Adrenal gland (tissue), 19 donors: Measurements from ENCODE around the gene NEIL1. TPM values are rescaled to one million over a fixed set of nuclear protein-coding genes. Genes with fewer than 3 reads are reported as not detected.
A peak's percentile ranks its signal among the peaks of the same experiment; 100 is the strongest.
"Not testable (repeated sequence)": the region's sequence is repeated elsewhere in the genome, so short reads cannot be mapped to it uniquely, and the experiment has no call there.

Source experiments
- DNase-seq, 7 donors: peaks; one replicate each; pipeline ENCODE4 v3.0.0-alpha.2; 2019 to 2020
- H3K27ac ChIP-seq, 5 donors: fragments of 200-600 bp; sonication (generic) in 4 of 5; 1 replicate in 3 of 5; 2 replicates in 2 of 5; pipeline versions ENCODE4 v1.5.1 to v1.8.0; 2016 to 2020; ENCODE audit warnings: mild to moderate bottlenecking in 1 of 5
- H3K27me3 ChIP-seq: fragments of 200-600 bp; 2 replicates; pipeline ENCODE4 v1.8.0; 2021
- H3K36me3 ChIP-seq, 2 donors: fragments of 200-600 bp; replicated peaks in 1 of 2; 1 replicate in 1 of 2; 2 replicates in 1 of 2; pipeline versions ENCODE4 v1.5.1 to v1.8.0; 2018 to 2022
- H3K4me1 ChIP-seq, 2 donors: fragments of 200-600 bp; replicated peaks in 1 of 2; 1 replicate in 1 of 2; 2 replicates in 1 of 2; pipeline versions ENCODE4 v1.5.1 to v1.8.0; 2018 to 2021
- H3K4me3 ChIP-seq, 4 donors: fragments of 200-600 bp; sonication (generic) in 3 of 4; one replicate each; pipeline ENCODE4 v1.5.1; 2016 to 2018
- H3K9me3 ChIP-seq, 3 donors: fragments of 200-600 bp; sonication (generic) in 1 of 3; replicated peaks in 1 of 3; 1 replicate in 2 of 3; 2 replicates in 1 of 3; pipeline versions ENCODE4 v1.5.1 to v1.8.0; 2016 to 2021
- POLR2A ChIP-seq, 2 donors: fragments of 450-650 bp; IDR thresholded peaks; one replicate each; pipeline ENCODE4 v1.6.1; 2017; ENCODE audit warnings: antibody characterized with exemption in 2 of 2, mild to moderate bottlenecking in 2 of 2, moderate library complexity in 1 of 2
- WGBS, 4 donors: extraction: QIAGEN DNeasy Blood & Tissue Kit in 2 of 4; methylation state at CpG; one replicate each; pipeline versions ENCODE4 v1.1.5 to v1.1.7; 2013 to 2017; 5-methylcytosine and 5-hydroxymethylcytosine counted together
- intact Hi-C, 2 donors: fragments of 100-400 bp; cut with DNase I; formaldehyde crosslinking; loops; one replicate each; pipeline versions ENCODE4 v1.14.1 to v1.15.0; 2022 to 2023
- long read RNA-seq, 10 donors: library from polyadenylated mRNA in 3 of 10; unstranded in 2 of 10; stranded (forward) in 1 of 10; transcript quantifications; one replicate each; pipeline ENCODE4 v2.0.0 and lab custom pipeline, GENCODE V29; 2021 to 2026
- polyA plus RNA-seq, 3 donors: library from polyadenylated mRNA; stranded (reverse); fragments of 200-250 nt in 2 of 3; fragments of 350-450 nt in 1 of 3; fragmentation: Illumina TruSeq in 1 of 3; extraction: RNeasy Lipid Tissue Mini Kit (QIAGEN cat#74804) in 1 of 3; gene quantifications; one replicate each; pipeline ENCODE4 v1.2.3, GENCODE V29; 2013 to 2014
- total RNA-seq, 9 donors: library from RNA; depleted of rRNA in 4 of 9; stranded (reverse); fragments of >200 nt in 4 of 9; fragments of 120-200 nt in 1 of 9; fragmentation: NEBNext Ultra II Directional in 1 of 9; extraction: Animal tissue kit (Norgen Biotek cat#: 25700) in 1 of 9; gene quantifications; one replicate each; pipeline versions ENCODE4 v1.1.0 to v1.2.4, GENCODE V29; 2013 to 2023
- TF ChIP-seq, protein P1 (sequence below), 6 experiments: fragments of 450-650 bp in 4 of 6; fragments of 200-600 bp in 2 of 6; sonication (generic) in 1 of 6; IDR thresholded peaks; 1 replicate in 5 of 6; 2 replicates in 1 of 6; pipeline versions ENCODE4 v1.5.1 to v1.8.0; 2016 to 2021; ENCODE audit warnings: antibody characterized with exemption in 6 of 6, mild to moderate bottlenecking in 2 of 6, moderate library complexity in 1 of 6
- donor health status: healthy with polysubstance abuse.
- donor health status: Bipolar disorder and iron deficiency.
- donor health status: DM: yes; HTN: yes; CAD: no.
- donor health status: DM: no; HTN: no; CAD: no.
- donor health status: DM: no; HTN: no; CAD: no.
- donor health status: DM: yes; HTN: yes; CAD: no.

Gene NEIL1
- total RNA-seq (100 to 1,000 TPM in 2 of 9 donors, 10 to 100 TPM in 7; 11.7 to 123 (median 56.8) TPM), polyA plus RNA-seq (100 to 1,000 TPM in 2 of 3 donors, 1 to 10 TPM in 1; 6.3 to 208 (median 142) TPM)
- long read RNA-seq, donor 1, result 0 reads
- long read RNA-seq, donor 2, partial matches to known transcripts, result 5 of 5 reads
- long read RNA-seq, donor 2, other reads (novel, unspliced or antisense), result 0 of 5 reads
- long read RNA-seq, donor 3, partial matches to known transcripts, result 0 of 1 reads
- long read RNA-seq, donor 3, other reads (novel, unspliced or antisense), result 0 of 1 reads
- long read RNA-seq, donor 4, partial matches to known transcripts, result 0 of 16 reads
- long read RNA-seq, donor 4, other reads (novel, unspliced or antisense), result 13 of 16 reads
- long read RNA-seq, donor 5, transcript NEIL1-201 (10 exons, 3,759 nt), result major isoform, 8 of 69 reads
- long read RNA-seq, donor 5, partial matches to known transcripts, result 11 of 69 reads
- long read RNA-seq, donor 5, other reads (novel, unspliced or antisense), result 49 of 69 reads
- long read RNA-seq, donor 6, partial matches to known transcripts, result 8 of 16 reads
- long read RNA-seq, donor 6, other reads (novel, unspliced or antisense), result 7 of 16 reads
- long read RNA-seq, donor 7, partial matches to known transcripts, result 5 of 5 reads
- long read RNA-seq, donor 7, other reads (novel, unspliced or antisense), result 0 of 5 reads
- long read RNA-seq, donor 8, partial matches to known transcripts, result 6 of 6 reads
- long read RNA-seq, donor 8, other reads (novel, unspliced or antisense), result 0 of 6 reads
- long read RNA-seq, donor 9, partial matches to known transcripts, result 0 of 1 reads
- long read RNA-seq, donor 9, other reads (novel, unspliced or antisense), result 0 of 1 reads
- long read RNA-seq, donor 10, result 0 reads

- 30 to 43% (median 35%) methylated on average over 14 to 20 of the region's 20 CpGs for WGBS, 4 donors
- peak within 1 kb of the TSS; percentile 18 to 80 (median 62) for H3K27ac ChIP-seq
These were observed at the start of gene NEIL1 for GRCh38 chr15:75346796-75347221. Gene NEIL1, plus strand, starts transcription at chr15:75347039. Its CDS starts 1,867 bp downstream, at chr15:75348906.

GRCh38 chr15:75298541-75299310, 48.1 kb upstream of the NEIL1 start:
- 65 to 86% (median 75%) methylated on average over 1 to 6 of the region's 13 CpGs; no CpG with 5 or more reads in 1 of the 4 donors for WGBS, 4 donors
- peak in 2 of 7 donors; percentile 30 to 44 for DNase-seq

More at GRCh38 chr15:75346796-75347221, at the start of gene NEIL1:
- no peaks in the 10 kb centered on the region for H3K9me3 ChIP-seq
- TF ChIP-seq, protein P1, sequence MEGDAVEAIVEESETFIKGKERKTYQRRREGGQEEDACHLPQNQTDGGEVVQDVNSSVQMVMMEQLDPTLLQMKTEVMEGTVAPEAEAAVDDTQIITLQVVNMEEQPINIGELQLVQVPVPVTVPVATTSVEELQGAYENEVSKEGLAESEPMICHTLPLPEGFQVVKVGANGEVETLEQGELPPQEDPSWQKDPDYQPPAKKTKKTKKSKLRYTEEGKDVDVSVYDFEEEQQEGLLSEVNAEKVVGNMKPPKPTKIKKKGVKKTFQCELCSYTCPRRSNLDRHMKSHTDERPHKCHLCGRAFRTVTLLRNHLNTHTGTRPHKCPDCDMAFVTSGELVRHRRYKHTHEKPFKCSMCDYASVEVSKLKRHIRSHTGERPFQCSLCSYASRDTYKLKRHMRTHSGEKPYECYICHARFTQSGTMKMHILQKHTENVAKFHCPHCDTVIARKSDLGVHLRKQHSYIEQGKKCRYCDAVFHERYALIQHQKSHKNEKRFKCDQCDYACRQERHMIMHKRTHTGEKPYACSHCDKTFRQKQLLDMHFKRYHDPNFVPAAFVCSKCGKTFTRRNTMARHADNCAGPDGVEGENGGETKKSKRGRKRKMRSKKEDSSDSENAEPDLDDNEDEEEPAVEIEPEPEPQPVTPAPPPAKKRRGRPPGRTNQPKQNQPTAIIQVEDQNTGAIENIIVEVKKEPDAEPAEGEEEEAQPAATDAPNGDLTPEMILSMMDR (IDR thresholded peaks at IDR 0.05), result peak in 1 of 6 experiments; percentile 2
- no peak for TF ChIP-seq POLR2A (IDR thresholded peaks at IDR 0.05)
- peak in 2 of 7 donors; percentile 39 to 44 for DNase-seq
- intact Hi-C loops, result no loop called here
- H3K36me3 ChIP-seq, result no peaks in the 10 kb centered on the region
- H3K4me1 ChIP-seq, result peaks cover 0 to 25% of the 10 kb centered on the region in 2 donors
- peak within 1 kb of the TSS; percentile 39 to 92 (median 74) for H3K4me3 ChIP-seq
- no peaks in the 10 kb centered on the region for H3K27me3 ChIP-seq

DNA sequence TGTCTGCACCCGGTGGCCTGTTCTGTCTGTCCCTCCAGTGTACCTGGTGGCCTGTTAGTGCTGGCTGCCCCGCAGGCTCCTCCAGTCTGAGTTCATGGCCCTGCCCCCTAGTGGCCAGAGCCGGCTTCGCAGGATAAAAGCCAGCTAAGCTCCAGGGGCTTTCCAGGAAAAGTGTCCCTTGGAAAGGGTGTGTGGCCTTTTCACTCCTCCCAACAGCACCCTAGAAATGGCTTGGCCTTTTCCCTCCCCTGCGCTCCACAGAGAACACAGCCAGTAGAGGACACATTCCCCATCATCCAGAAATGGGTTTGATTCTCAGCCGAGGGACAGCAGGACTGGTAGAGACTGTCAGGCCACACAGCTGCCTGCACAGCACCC, 47.5 kb upstream of the NEIL1 start:
- H3K27me3 ChIP-seq, intact Hi-C loops, H3K4me3 ChIP-seq, H3K27ac ChIP-seq, H3K9me3 ChIP-seq, H3K36me3 ChIP-seq, H3K4me1 ChIP-seq: not testable (repeated sequence)
- peak; percentile 60 to 79 (median 70) for DNase-seq
- TF ChIP-seq, protein P1 (IDR thresholded peaks at IDR 0.05), result peak; percentile 11 to 60 (median 34)
- WGBS, 4 donors, result 2 to 20% (median 19%) methylated on average over 1 to 6 of the region's 6 CpGs; no CpG with 5 or more reads in 1 of the 4 donors

More at GRCh38 chr15:75298541-75299310, 48.1 kb upstream of the NEIL1 start:
- intact Hi-C loops, H3K27ac ChIP-seq, H3K36me3 ChIP-seq, H3K4me1 ChIP-seq, H3K27me3 ChIP-seq, H3K9me3 ChIP-seq, H3K4me3 ChIP-seq: not testable (repeated sequence)

DNA sequence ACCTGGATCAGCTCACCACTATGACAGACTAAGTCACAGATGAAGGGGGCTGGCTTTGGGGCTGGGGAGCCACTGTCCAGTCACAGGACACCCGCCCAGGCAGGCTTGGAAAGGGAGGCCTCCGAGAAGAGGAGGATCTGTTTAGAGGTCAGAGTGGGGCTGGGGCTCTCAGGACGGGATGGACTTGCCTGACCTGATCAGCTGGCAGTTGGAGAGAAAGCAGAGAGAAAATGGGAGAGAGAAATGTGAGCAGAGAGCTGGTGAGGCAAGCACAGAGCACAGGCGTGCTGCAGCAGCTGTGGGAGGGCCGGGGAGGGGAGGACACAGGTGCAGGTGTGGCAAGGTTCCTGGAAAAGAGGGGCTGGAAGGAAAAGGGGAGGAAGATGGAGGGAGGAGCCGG, 46.8 kb upstream of the NEIL1 start:
- H3K4me3 ChIP-seq, H3K36me3 ChIP-seq, H3K4me1 ChIP-seq, H3K27me3 ChIP-seq, H3K27ac ChIP-seq, DNase-seq, H3K9me3 ChIP-seq: not testable (repeated sequence)
- intact Hi-C loops, result loop anchor here in 1 of 2 donors (10.0 kb wide), 1 partner anchor 275 kb away; the partner anchor contains the start of gene PPCDC
- 60 to 71% (median 65%) methylated on average over 5 to 6 of the region's 6 CpGs for WGBS, 4 donors
